LNCaP clone FGC (cell line): ENCODE data around the gene TMEM151A.
A peak's percentile ranks its signal among the peaks of the same experiment; 100 is the strongest.

Experiments used
- DNase-seq: peaks from one replicate; pipeline ENCODE4 v3.0.0-alpha.2; 2011; ENCODE audit warnings: low read depth
- H3K4me3 ChIP-seq: 2 replicates; pipeline ENCODE4 v1.5.1; 2011; ENCODE audit warnings: mild to moderate bottlenecking, low read depth, low read length, control low read depth
- CTCF ChIP-seq: IDR thresholded peaks from 2 replicates; pipeline ENCODE4 v1.5.1; 2012; ENCODE audit warnings: mild to moderate bottlenecking; ENCODE audit not compliant: control insufficient read depth, insufficient read depth; ENCODE audit errors: extremely low read depth

Gene TMEM151A

GRCh38 chr11:66339162-66339675 lies 47.5 kb downstream of the TMEM151A start:
- no peak overlapping the region for H3K4me3 ChIP-seq
- no peak for DNase-seq
- no peak for TF ChIP-seq CTCF

- no peak overlapping the region for H3K4me3 ChIP-seq
- TF ChIP-seq CTCF, result no peak
- DNase-seq, result no peak
These were observed 48.2 kb downstream of the TMEM151A start for GRCh38 chr11:66339686-66340483.

- no peak for DNase-seq
- TF ChIP-seq CTCF, result no peak
- no peak overlapping the region for H3K4me3 ChIP-seq
These were observed 49.2 kb downstream of the TMEM151A start for GRCh38 chr11:66340596-66341501.

- no peak for DNase-seq
- no peak overlapping the region for H3K4me3 ChIP-seq
- no peak for TF ChIP-seq CTCF
These were observed 49.9 kb downstream of the TMEM151A start for GRCh38 chr11:66341502-66342126.

DNA sequence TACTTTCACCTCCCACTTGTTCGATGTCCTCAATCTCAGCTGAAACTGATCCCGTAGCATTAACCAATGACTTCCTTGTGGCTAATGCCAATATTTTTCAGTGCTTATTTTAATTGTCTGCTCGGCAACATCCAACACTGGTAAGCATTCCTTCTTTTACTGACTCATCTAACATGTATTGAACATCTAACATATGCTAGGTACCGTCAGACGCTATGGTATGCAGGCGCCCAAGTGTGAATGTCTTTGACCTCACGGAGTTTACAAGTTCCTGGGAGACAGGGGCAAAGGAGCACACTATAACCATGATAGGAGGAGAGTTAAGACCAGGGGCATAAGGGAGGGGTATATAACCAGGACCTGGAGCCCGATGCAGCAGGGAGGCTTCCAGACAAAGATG lies 51.5 kb downstream of the TMEM151A start:
- DNase-seq, result no peak
- peak overlapping the region; percentile 89 for H3K4me3 ChIP-seq

More for the DNA sequence above, 51.5 kb downstream of the TMEM151A start:
- TF ChIP-seq CTCF, result no peak
